K562 (cell line): ENCODE data around the gene ST3GAL3. TPM values are rescaled to one million over a fixed set of nuclear protein-coding genes. Genes with fewer than 3 reads are reported as not detected.

Experiments used
- ATAC-seq: fragments of 200-7000 bp; cut with Tn5 transposase; 3 replicates; pipeline ENCODE4 v1.9.1; 2020; ENCODE audit warnings: moderate library complexity
- BruUV-seq: library from RNA; stranded (reverse); fragments of 400-500 nt; replicated peaks from 2 replicates; lab custom pipeline; 2021; lab: Mats Ljungman, UMichigan
- CTCF ChIA-PET: fragments of 300-600 bp; formaldehyde crosslinking; extraction: SDS; loops from one replicate; lab custom pipeline; 2021; ENCODE audit warnings: low intra/inter-chr PET ratio; lab: Yijun Ruan, JAX
- POLR2A ChIA-PET: fragments of 300-600, 350-650 bp; sonication (Branson Sonifier 250); formaldehyde crosslinking; extraction: SDS; loops from one replicate; lab custom pipeline; 2021; ENCODE audit warnings: antibody characterized with exemption, inconsistent platforms; lab: Yijun Ruan, JAX
- DNase-seq, 4 experiments: peaks; one replicate each; pipeline versions ENCODE4 v3.0.0 to v3.0.0-alpha.2; 2011 to 2018; ENCODE audit warnings: low spot score in 3 of 4, mixed read lengths in 3 of 4; ENCODE audit errors: extremely low read depth in 1 of 4
- FAIRE-seq: peaks from 2 replicates; lab custom pipeline; 2011; peaks lifted over from hg19 to GRCh38; lab: Jason Lieb, UNC
- H2AFZ ChIP-seq: 2 replicates; pipeline ENCODE4 v1.6.0; 2011; ENCODE audit warnings: low read depth, low read length, control low read depth, inconsistent platforms
- H3K27ac ChIP-seq: fragments of 200-600 bp; 3 replicates; pipeline ENCODE4 v1.8.0; 2011; ENCODE audit warnings: low read depth, mild to moderate bottlenecking, control low read depth, inconsistent platforms, low read length, moderate library complexity, mixed read lengths; ENCODE audit errors: extremely low read depth
- H3K27me3 ChIP-seq, 2 experiments: fragments of 300-600 bp in 1 of 2; 2 replicates in 1 of 2; 3 replicates in 1 of 2; pipeline versions ENCODE4 v1.6.0 to v1.8.0; 2011; ENCODE audit warnings: inconsistent platforms in 2 of 2, low read length in 2 of 2, mild to moderate bottlenecking in 1 of 2, mixed read lengths in 1 of 2, moderate library complexity in 1 of 2; ENCODE audit not compliant: control insufficient read depth in 2 of 2, insufficient read depth in 2 of 2
- H3K36me3 ChIP-seq: fragments of 300-600 bp; 3 replicates; pipeline ENCODE4 v1.8.0; 2011; ENCODE audit warnings: mild to moderate bottlenecking, low read length, inconsistent platforms; ENCODE audit not compliant: control insufficient read depth, insufficient read depth
- H3K4me1 ChIP-seq, 2 experiments: fragments of 200-600 bp in 1 of 2; replicated peaks in 1 of 2; 2 replicates in 1 of 2; 3 replicates in 1 of 2; pipeline versions ENCODE4 v1.5.1 to v1.8.0; 2011; ENCODE audit warnings: inconsistent platforms in 2 of 2, low read length in 2 of 2, mild to moderate bottlenecking in 1 of 2, mixed read lengths in 1 of 2, moderate library complexity in 1 of 2; ENCODE audit not compliant: control insufficient read depth in 2 of 2, insufficient read depth in 2 of 2
- H3K4me2 ChIP-seq: 2 replicates; pipeline ENCODE4 v1.6.1; 2011; ENCODE audit warnings: low read length, control low read depth, inconsistent platforms, mixed read lengths; ENCODE audit not compliant: insufficient read depth
- H3K4me3 ChIP-seq: fragments of 200-600 bp; sonication (generic), shearing (Covaris generic); 2 replicates; pipeline ENCODE4 v1.5.1; 2016; ENCODE audit warnings: control low read depth, inconsistent platforms
- H3K79me2 ChIP-seq: fragments of 200-600 bp; 3 replicates; pipeline ENCODE4 v1.8.0; 2011; ENCODE audit warnings: low read length, inconsistent platforms; ENCODE audit not compliant: control insufficient read depth, insufficient read depth
- H3K9ac ChIP-seq, 2 experiments: 2 replicates each; pipeline versions ENCODE4 v1.6.0 to v1.6.1; 2011; ENCODE audit warnings: low read depth in 2 of 2, low read length in 2 of 2, control low read depth in 1 of 2, inconsistent platforms in 1 of 2, mild to moderate bottlenecking in 1 of 2, mixed read lengths in 1 of 2; ENCODE audit not compliant: insufficient read depth in 1 of 2
- H3K9me1 ChIP-seq: one replicate; pipeline ENCODE4 v1.6.0; 2011; ENCODE audit warnings: inconsistent platforms, mild to moderate bottlenecking, low read length, moderate library complexity; ENCODE audit not compliant: control insufficient read depth, insufficient read depth
- H3K9me3 ChIP-seq: replicated peaks from 2 replicates; pipeline ENCODE4 v1.5.1; 2011; ENCODE audit warnings: low read depth, low read length, inconsistent platforms; ENCODE audit not compliant: control insufficient read depth, insufficient read depth
- H4K20me1 ChIP-seq: replicated peaks from 2 replicates; pipeline ENCODE4 v1.6.1; 2011; ENCODE audit warnings: low read length, inconsistent platforms, mixed read lengths; ENCODE audit not compliant: control insufficient read depth, insufficient read depth
- FOXK1 ChIP-seq: sonication (generic); formaldehyde crosslinking; IDR thresholded peaks from 2 replicates; pipeline ENCODE4 v1.8.0; 2022; ENCODE audit warnings: missing genetic modification reagents, mild to moderate bottlenecking, borderline replicate concordance
- WGBS: fragments of 100-300 bp; shearing (Covaris generic); methylation state at CpG from one replicate; pipeline ENCODE4 v1.1.6; 2016; ENCODE audit warnings: low coverage, mixed read lengths; ENCODE audit not compliant: insufficient coverage; ENCODE audit errors: missing lambda C conversion rate; 5-methylcytosine and 5-hydroxymethylcytosine counted together
- in situ Hi-C: fragments of 300-500 bp; cut with MboI; formaldehyde crosslinking; loops from 4 replicates; pipeline ENCODE4 v1.15.0; 2018; ENCODE audit warnings: inconsistent platforms, mixed read lengths
- intact Hi-C: fragments of 100-400 bp; cut with micrococcal nuclease; formaldehyde crosslinking; loops from 2 replicates; pipeline ENCODE4 v1.14.2; 2022
- polyA plus RNA-seq, 8 experiments: library from polyadenylated mRNA; depleted of rRNA in 4 of 8; stranded (reverse) in 5 of 8; unstranded in 3 of 8; fragments of >200 nt; fragmentation: Nextera tagmentation in 2 of 8; fragmentation: Illumina TruSeq in 1 of 8; extraction: Ambion mirVana in 2 of 8; extraction: Trizol in 1 of 8; gene quantifications; 2 replicates each; pipeline versions ENCODE4 v1.2.1 to v1.2.3, GENCODE V29; 2011 to 2014; ENCODE audit warnings: inconsistent platforms in 1 of 8, missing spikeins in 1 of 8
- total RNA-seq, 7 experiments: library from RNA; depleted of rRNA in 6 of 7; stranded (reverse); fragments of >200 nt in 6 of 7; fragmentation: Illumina TruSeq in 2 of 7; extraction: Trizol in 2 of 7; gene quantifications; 2 replicates each; pipeline versions ENCODE4 v1.2.1 to v1.2.3, GENCODE V29; 2011 to 2021; ENCODE audit warnings: low replicate concordance in 1 of 7
- TF ChIP-seq, protein P1 (sequence below): sonication (generic); formaldehyde crosslinking; IDR thresholded peaks from 2 replicates; pipeline ENCODE4 v1.9.0; 2022; ENCODE audit warnings: mild to moderate bottlenecking, missing genetic modification reagents

ST3GAL3 gene
- total and polyA plus RNA-seq, 9 of the 15 experiments (the other 6 are each of a cell fraction or from before 2014, with no cell fraction given), result 1.2 to 18.9 (median 11.0) TPM

- intact Hi-C loops (loop anchor here (5.0 kb wide), 2 partner anchors 86 to 114 kb away; no protein-coding TSS in a partner anchor), in situ Hi-C loops (loop anchor here (5.0 to 10.0 kb wide), 2 partner anchors 161 to 698 kb away; no protein-coding TSS in a partner anchor)
- peaks cover 4% of the 10 kb centered on the region; the same call in 2 of the 3 replicates for H3K36me3 ChIP-seq
- 0 out of 2 replicates have a peak, but pooled peaks cover 3% of the 10 kb centered on the region for H4K20me1 ChIP-seq
- POLR2A ChIA-PET, result interaction anchor here (1.0 to 1.4 kb wide), 4 partner anchors 9 to 168 kb away, joined by 3 to 9 read pairs (median 4); no protein-coding TSS in a partner anchor
- no peak overlapping the region for H2AFZ ChIP-seq
- H3K9me3 ChIP-seq, result no peaks in the 10 kb centered on the region
- 54% methylated on average over 8 of the region's 8 CpGs for WGBS
- no peak overlapping the region for H3K4me2 ChIP-seq
- no peak for DNase-seq
- ATAC-seq, result no peak
- H3K4me3 ChIP-seq, result no peak overlapping the region
- no peak overlapping the region for H3K27ac ChIP-seq
- no peak for FAIRE-seq
- H3K9me1 ChIP-seq, result peaks cover 5% of the 10 kb centered on the region
- TF ChIP-seq FOXK1, result no peak
- TF ChIP-seq, protein P1, sequence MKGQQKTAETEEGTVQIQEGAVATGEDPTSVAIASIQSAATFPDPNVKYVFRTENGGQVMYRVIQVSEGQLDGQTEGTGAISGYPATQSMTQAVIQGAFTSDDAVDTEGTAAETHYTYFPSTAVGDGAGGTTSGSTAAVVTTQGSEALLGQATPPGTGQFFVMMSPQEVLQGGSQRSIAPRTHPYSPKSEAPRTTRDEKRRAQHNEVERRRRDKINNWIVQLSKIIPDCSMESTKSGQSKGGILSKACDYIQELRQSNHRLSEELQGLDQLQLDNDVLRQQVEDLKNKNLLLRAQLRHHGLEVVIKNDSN, result 0 out of 2 replicates have a peak, but pooled peaks have one; percentile 18
- TF ChIP-seq, all 486 proteins: peak for 1
- no peaks in the 10 kb centered on the region for H3K79me2 ChIP-seq
- CTCF ChIA-PET, result interaction anchor here (3.4 to 4.7 kb wide), 2 partner anchors 169 to 404 kb away, joined by 56 to 79 read pairs; partner anchors contain the start of gene PTPRF
- H3K4me1 ChIP-seq, result peaks cover 12 to 32% of the 10 kb centered on the region in 2 experiments; a peak in 4 of 5 replicates
- H3K9ac ChIP-seq, result no peak overlapping the region
- H3K27me3 ChIP-seq, result no peaks in the 10 kb centered on the region
- BruUV-seq, result no TSS peak
Observed at GRCh38 chr1:43932786-43933385, 225.6 kb downstream of the ST3GAL3 start.
